Stimulated activated naive CD4-positive, alpha-beta T cell treated with Interleukin-2 at 50 U/mL for 16 hours (primary cell): ENCODE data around the gene AUP1.
A peak's percentile ranks its signal among the peaks of the same experiment; 100 is the strongest.
"Not testable (repeated sequence)": the region's sequence is repeated elsewhere in the genome, so short reads cannot be mapped to it uniquely, and the experiment has no call there.

ENCODE experiments used
- DNase-seq: peaks from one replicate; lab custom pipeline; 2025; lab: John Stamatoyannopoulos, UW

The AUP1 gene, protein sequence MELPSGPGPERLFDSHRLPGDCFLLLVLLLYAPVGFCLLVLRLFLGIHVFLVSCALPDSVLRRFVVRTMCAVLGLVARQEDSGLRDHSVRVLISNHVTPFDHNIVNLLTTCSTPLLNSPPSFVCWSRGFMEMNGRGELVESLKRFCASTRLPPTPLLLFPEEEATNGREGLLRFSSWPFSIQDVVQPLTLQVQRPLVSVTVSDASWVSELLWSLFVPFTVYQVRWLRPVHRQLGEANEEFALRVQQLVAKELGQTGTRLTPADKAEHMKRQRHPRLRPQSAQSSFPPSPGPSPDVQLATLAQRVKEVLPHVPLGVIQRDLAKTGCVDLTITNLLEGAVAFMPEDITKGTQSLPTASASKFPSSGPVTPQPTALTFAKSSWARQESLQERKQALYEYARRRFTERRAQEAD

GRCh38 chr2:74529357-74530238 is at the start of gene AUP1, which contains the start of gene HTRA2:
AUP1 (minus strand) TSS chr2:74529706; CDS start chr2:74529629, 77 bp downstream.
HTRA2 (plus strand) TSS chr2:74529933; CDS start chr2:74530007, 74 bp downstream.
- DNase-seq = peak; percentile 94

- no peak for DNase-seq
Observed at GRCh38 chr2:74578408-74578807, 48.9 kb upstream of the AUP1 start.

GRCh38 chr2:74577448-74577847 is 47.9 kb upstream of the AUP1 start:
- DNase-seq = no peak

DNA sequence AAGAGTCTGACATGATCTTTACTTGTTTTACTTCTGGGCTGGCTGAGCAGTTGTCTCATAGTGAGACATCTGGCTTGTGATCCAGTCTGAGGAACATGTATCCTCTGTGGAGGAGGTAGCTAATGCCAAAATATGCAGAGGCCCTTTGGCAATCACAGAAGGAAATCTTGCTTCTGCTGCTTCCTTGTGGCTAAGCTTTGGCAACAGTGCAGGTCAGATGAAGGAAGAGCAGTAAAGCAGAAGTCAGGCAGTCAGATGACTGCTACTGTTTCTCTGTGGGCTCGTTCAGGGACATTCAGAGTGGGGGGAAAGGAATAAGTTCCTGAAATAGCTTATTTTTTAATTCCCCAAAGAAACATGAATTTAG is 47.3 kb upstream of the AUP1 start:
- no peak for DNase-seq

DNA sequence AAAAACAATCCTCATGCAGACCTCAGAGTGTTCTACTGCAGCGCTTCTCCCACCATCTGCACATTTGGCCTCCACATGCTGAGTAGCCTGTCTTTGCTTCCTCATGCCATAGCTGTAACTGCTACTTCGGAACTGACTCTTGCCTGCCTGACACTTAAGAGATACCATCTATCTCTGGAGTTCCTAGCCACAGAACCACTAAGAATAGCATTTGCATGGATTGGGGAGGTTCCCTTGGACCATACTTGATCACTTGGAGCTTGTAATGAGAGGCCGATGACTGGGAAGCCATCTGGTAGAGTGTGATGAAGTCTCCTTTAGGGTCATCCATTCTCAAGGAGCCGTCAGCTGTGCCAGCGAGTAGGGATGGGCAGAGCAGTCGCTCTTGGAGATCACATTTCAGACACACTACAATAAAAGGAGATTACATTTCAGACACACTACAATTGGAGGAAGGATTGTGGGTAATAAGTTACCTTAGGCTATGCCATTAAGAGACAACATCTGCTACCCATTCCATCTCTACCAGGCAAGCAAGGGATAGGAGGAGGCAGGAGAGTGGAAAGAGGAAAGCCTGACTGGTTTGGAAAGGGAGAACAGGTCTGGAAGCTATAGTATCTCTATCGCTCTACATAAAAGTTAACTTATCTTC is 46.8 kb upstream of the AUP1 start:
- DNase-seq = no peak

DNA sequence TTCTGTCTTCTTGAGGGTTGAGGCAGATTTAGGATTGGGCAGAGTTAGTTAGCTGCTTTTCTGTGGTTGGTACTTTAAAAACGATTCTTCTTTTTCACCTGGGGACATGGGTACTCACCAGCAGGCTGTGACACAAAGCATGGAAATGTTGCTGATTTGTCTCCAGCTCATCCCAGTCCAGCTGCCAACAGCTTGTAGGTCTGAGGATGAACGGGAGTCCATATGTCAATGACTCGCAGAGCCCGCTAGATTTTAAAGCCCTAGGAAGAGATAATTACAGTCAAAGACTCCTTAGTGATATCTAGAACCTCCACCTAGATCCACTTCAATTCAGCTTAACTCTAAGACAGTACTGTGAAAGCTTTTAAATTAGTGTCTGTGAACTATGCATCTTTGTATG is 45.8 kb upstream of the AUP1 start:
- DNase-seq = no peak

DNA sequence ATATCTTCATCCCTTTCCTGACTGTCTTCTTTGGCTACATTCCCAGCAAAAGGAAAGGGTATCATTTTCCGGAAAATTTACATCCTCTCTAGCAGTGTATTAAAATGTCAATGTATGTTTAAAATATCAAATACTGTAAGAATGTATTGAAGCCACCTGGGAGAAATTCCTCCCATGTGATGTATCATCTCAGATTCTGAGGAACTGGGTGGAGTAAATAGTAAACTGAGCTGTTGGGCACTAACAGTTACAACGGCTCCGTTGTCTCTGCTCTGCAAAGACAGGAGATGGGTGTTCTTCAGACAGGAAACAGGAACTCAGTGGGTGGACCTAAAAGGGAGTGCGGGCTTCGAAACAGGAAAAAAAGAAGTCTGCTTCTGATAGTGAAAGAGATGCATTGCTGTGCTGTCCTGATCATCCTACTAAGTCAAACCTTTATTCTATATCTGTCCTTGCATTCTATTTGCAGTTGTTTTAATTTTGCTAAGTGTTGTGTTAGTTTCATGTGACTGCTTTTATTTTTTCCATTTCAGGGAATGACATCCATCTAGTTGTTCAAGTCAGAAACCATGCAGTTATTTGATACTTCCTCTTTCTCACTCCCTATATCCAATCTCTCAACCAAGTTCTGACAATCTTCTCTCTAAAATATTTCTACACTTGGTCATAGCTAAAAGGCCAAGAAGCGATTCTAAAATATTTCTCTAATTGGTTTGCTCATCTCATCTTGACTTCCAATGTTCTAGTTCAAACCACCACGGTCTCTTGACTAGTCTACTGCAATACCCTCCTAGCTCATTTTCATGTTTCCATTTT is 44.4 kb upstream of the AUP1 start:
- no peak for DNase-seq

DNA sequence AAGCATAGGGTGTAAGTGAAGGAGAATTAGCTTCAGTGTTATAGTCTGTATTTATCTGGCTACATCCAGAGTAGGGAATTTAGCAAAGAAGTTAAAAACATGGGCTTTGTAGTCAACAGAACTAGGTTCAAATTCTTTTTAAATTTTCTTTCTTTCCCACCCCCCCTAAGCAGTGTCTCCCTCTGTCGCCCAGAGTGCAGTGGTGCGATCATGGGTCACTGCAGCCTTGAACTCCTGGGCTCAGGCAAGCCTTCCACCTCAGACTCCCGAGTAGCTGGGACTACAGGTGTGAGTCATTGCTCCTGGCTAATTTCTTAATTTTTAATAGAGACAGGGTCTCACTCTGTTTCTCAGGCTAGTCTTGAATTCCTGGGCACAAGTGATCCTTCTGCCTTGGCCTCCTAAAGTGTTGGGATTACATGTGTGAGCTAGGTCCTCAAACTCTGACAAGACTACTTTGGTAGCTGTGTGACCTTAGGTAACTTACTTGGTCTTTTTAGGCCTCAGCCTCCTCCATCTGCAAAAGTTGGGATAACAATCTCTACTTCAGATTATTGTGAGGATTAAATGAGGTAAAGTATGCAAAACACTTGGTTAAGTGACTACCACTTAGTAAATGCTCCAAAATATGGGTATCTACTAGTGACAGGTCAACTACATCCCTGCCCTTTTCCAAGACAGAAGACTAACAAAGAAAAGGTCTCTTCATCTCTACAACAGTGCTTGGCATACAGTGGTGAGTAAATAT is 42.8 kb upstream of the AUP1 start:
- no peak for DNase-seq

- no peak for DNase-seq
Observed at GRCh38 chr2:74571058-74571457, 41.6 kb upstream of the AUP1 start.

- DNase-seq = no peak
Observed at GRCh38 chr2:74569686-74570085, 40.2 kb upstream of the AUP1 start.

- DNase-seq = no peak
Observed at GRCh38 chr2:74567881-74568280, 38.4 kb upstream of the AUP1 start.

DNA sequence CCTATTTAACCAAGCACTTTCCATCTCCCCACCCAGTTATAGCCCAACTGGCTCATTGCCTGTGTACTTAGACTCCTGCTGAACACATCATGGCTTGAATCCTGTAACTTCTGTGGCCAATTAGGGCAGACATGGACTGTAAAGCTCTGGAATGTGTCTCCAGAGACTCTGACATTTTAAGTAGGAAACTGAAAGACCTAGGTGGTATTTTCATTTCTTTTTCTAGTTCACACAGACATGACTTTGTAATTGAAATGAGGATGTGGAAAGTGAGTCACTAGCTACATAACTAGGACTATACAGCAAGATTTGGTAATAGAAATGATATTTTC is 37.2 kb upstream of the AUP1 start:
- no peak for DNase-seq

- no peak for DNase-seq
Observed at GRCh38 chr2:74566076-74566753, 36.7 kb upstream of the AUP1 start.

GRCh38 chr2:74564222-74564621 is 34.7 kb upstream of the AUP1 start:
- DNase-seq = no peak

DNA sequence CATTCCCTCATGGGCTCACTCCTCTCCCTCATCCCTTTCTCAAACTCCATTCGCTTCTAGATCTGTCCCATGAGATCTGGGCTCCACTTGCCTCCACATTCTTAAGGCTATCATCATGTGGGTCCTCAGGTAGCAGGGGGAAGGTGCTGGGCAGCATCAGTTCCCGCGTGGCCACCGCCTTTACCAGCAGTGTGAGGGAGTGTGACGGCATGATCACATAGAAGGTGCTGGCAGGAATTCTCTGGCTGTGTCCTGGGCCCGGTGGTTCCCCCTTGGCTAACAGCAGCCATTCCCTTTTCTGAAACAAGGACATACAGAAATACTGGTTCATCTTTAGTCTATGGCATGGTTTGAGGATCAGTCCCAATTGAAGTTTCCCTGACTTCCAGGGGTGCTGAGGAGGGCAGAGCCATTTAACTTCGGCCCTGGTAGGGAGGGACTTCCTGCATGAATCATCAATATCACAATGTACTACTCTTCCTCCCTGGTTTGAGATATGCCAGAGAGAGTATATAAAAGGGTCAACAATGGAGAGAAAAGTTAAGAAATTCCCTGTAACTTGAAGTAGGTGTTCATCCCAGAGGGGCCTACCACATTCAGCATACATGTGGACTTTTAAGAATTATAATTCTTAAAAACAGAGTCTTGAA is 32.7 kb upstream of the AUP1 start:
- DNase-seq = no peak

- not testable (repeated sequence) for DNase-seq
Observed at GRCh38 chr2:74561022-74561421, 31.5 kb upstream of the AUP1 start.

- no peak for DNase-seq
Observed at GRCh38 chr2:74560591-74560990, 31.1 kb upstream of the AUP1 start.

DNA sequence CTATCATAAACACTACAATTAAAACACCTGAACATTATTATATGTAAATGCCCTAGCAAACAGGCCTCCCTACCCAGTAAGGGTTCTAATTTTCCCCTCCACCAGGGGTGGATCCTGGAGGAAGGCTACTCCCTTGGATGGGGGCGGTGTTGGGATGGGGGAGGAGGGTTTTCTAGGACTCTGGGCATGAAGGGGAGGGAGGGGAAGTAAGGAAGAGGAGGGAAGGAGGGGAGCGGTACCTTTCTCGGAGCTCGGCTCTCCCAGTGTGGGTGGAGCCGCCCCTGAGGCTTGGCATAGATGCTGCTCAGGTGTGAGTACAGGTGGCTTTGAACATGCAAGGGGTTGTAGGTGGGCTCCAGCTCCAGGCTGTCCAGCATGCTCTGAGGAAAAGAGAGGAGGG is 30.4 kb upstream of the AUP1 start:
- no peak for DNase-seq

DNA sequence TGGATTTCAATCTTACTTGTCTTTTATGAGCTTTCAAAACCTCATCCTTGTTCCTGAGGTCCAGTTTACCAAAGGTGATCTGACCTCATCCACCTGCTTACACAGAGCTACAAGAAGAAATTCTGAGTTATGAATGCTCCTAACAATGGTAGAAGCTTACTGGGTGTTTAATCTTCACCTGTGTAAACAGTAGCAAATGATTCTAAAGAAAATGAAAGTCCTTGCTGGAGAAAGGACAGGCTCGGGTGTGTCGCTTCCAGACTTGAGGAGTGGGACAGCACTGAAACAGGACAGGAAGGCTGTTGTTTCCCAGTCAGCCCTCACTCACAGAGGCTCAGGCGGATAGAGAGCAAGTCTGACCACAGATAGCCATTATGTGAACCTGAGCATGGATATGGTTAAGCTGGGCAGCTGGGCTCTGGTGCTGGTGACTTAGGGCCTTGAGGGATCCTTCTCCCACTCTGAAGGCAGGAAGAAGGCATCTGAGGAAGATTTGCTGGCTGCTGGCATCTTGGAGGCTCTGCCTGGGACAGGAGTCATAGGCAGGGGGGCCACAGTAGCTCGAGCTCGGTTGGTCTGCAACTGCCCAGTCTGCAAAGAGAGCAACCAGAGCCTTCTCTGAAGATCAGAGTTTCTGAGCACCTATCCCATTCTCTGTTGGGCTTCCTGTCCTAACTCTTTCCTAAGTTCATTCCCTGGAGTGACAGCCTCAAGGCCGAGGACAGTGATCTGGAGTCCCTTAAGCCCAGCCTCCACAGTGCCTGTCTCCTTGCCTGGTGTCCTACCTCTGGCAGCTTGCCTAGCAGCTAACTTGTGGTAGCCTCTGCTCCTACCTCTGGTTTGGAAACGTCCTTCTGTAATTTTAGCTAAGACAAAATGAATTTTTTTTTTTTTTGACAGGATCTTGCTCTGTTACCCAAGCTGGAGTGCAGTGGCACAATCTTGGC is 29.1 kb upstream of the AUP1 start:
- no peak for DNase-seq
